ENCODE results near the gene PTBP3. TPM values are rescaled to one million over a fixed set of nuclear protein-coding genes. Genes with fewer than 3 reads are reported as not detected.
"Not testable (repeated sequence)": the region's sequence is repeated elsewhere in the genome, so short reads cannot be mapped to it uniquely, and the experiment has no call there.

PTBP3 gene
- total RNA-seq, 2 donors from 2014 or later = 26.5 to 55.6 TPM

- no peak for TF ChIP-seq CTCF (IDR thresholded peaks at IDR 0.05)
- no peak for DNase-seq (ENCODE audit: low spot score)
- Histone ChIP-seq H3K27ac (no peak overlapping the region), H3K27me3 (replicated peaks; ENCODE audit: insufficient read depth) (no peaks in the 10 kb centered on the region), H3K36me3 (no peaks in the 10 kb centered on the region), H3K9me3 (no peaks in the 10 kb centered on the region), H3K4me3 (no peak overlapping the region), H3K4me1 (ENCODE audit: control insufficient read depth in 1 of 2, low read depth in 2 of 2) (peaks cover 0 to 6% of the 10 kb centered on the region in 2 donors)
- ATAC-seq (ENCODE audit: insufficient number of reproducible peaks, low FRiP score, low read depth) = no peak
Observed at GRCh38 chr9:112278152-112278551, 55.3 kb downstream of the PTBP3 start.

GRCh38 chr9:112274600-112274999 lies 58.8 kb downstream of the PTBP3 start:
- no peak overlapping the region for H3K27ac ChIP-seq
- peaks cover 0 to 4% of the 10 kb centered on the region in 2 donors for H3K4me1 ChIP-seq (ENCODE audit: control insufficient read depth in 1 of 2, low read depth in 2 of 2)
- DNase-seq (ENCODE audit: low spot score) (no peak), ATAC-seq (ENCODE audit: insufficient number of reproducible peaks, low FRiP score, low read depth) (no peak)
- no peaks in the 10 kb centered on the region for H3K9me3 ChIP-seq
- H3K4me3 ChIP-seq = no peak overlapping the region
- TF ChIP-seq CTCF (IDR thresholded peaks at IDR 0.05) = no peak
- H3K27me3 ChIP-seq (replicated peaks; ENCODE audit: insufficient read depth) = no peaks in the 10 kb centered on the region
- no peaks in the 10 kb centered on the region for H3K36me3 ChIP-seq

GRCh38 chr9:112273876-112274275 lies 59.5 kb downstream of the PTBP3 start:
- Histone ChIP-seq H3K36me3 (no peaks in the 10 kb centered on the region), H3K27me3 (replicated peaks; ENCODE audit: insufficient read depth) (no peaks in the 10 kb centered on the region), H3K9me3 (no peaks in the 10 kb centered on the region), H3K27ac (no peak overlapping the region), H3K4me1 (ENCODE audit: control insufficient read depth in 1 of 2, low read depth in 2 of 2) (peaks cover 0 to 4% of the 10 kb centered on the region in 2 donors), H3K4me3 (no peak overlapping the region)
- DNase-seq (ENCODE audit: low spot score) (no peak), ATAC-seq (ENCODE audit: insufficient number of reproducible peaks, low FRiP score, low read depth) (no peak)
- no peak for TF ChIP-seq CTCF (IDR thresholded peaks at IDR 0.05)

GRCh38 chr9:112271466-112272098 lies 61.8 kb downstream of the PTBP3 start:
- Histone ChIP-seq H3K9me3 (no peaks in the 10 kb centered on the region), H3K27me3 (replicated peaks; ENCODE audit: insufficient read depth) (no peaks in the 10 kb centered on the region), H3K36me3 (no peaks in the 10 kb centered on the region), H3K27ac (no peak overlapping the region), H3K4me1 (ENCODE audit: control insufficient read depth in 1 of 2, low read depth in 2 of 2) (no peaks in the 10 kb centered on the region), H3K4me3 (no peak overlapping the region)
- no peak for ATAC-seq (ENCODE audit: insufficient number of reproducible peaks, low FRiP score, low read depth)
- DNase-seq (ENCODE audit: low spot score) = no peak
- no peak for TF ChIP-seq CTCF (IDR thresholded peaks at IDR 0.05)

- no peak overlapping the region for H3K27ac ChIP-seq
- DNase-seq (ENCODE audit: low spot score) (no peak), ATAC-seq (ENCODE audit: insufficient number of reproducible peaks, low FRiP score, low read depth) (no peak)
- no peak overlapping the region for H3K4me3 ChIP-seq
- no peaks in the 10 kb centered on the region for H3K9me3 ChIP-seq
- H3K36me3 ChIP-seq = no peaks in the 10 kb centered on the region
- no peaks in the 10 kb centered on the region for H3K4me1 ChIP-seq (ENCODE audit: control insufficient read depth in 1 of 2, low read depth in 2 of 2)
- H3K27me3 ChIP-seq (replicated peaks; ENCODE audit: insufficient read depth) = no peaks in the 10 kb centered on the region
- no peak for TF ChIP-seq CTCF (IDR thresholded peaks at IDR 0.05)
Observed at GRCh38 chr9:112268413-112268812, 65.0 kb downstream of the PTBP3 start.

- H3K36me3 ChIP-seq; H3K27me3 ChIP-seq (replicated peaks; ENCODE audit: insufficient read depth); H3K4me3 ChIP-seq; DNase-seq (ENCODE audit: low spot score); H3K9me3 ChIP-seq; H3K4me1 ChIP-seq (ENCODE audit: control insufficient read depth in 1 of 2, low read depth in 2 of 2); H3K27ac ChIP-seq; ATAC-seq (ENCODE audit: insufficient number of reproducible peaks, low FRiP score, low read depth): not testable (repeated sequence)
Observed at GRCh38 chr9:112267086-112267485, 66.3 kb downstream of the PTBP3 start.
